Endothelial cell of umbilical vein (primary cell): ENCODE results near the gene ITGA7. TPM values are rescaled to one million over a fixed set of nuclear protein-coding genes. Genes with fewer than 3 reads are reported as not detected.

ENCODE experiments used
- BruUV-seq: library from RNA; stranded (reverse); fragments of 400-500 nt; replicated peaks from 2 replicates; lab custom pipeline; 2021; lab: Mats Ljungman, UMichigan
- CTCF ChIA-PET: fragments of 300-600, 350-600 bp; sonication (Branson Sonifier 250); formaldehyde crosslinking; loops from one replicate; lab custom pipeline; 2021; ENCODE audit warnings: antibody characterized with exemption, inconsistent platforms; lab: Charles Lee
- POLR2A ChIA-PET: fragments of 300-600, 350-600 bp; sonication (Branson Sonifier 250); formaldehyde crosslinking; loops from one replicate; lab custom pipeline; 2021; ENCODE audit warnings: antibody characterized with exemption, inconsistent platforms; lab: Charles Lee
- DNase-seq: peaks from one replicate; pipeline ENCODE4 v3.0.0-alpha.2; 2011; ENCODE audit warnings: low read depth, low spot score
- FAIRE-seq: peaks from 2 replicates; lab custom pipeline; 2011; peaks lifted over from hg19 to GRCh38; lab: Jason Lieb, UNC
- H2AFZ ChIP-seq: 2 replicates; pipeline ENCODE4 v1.6.0; 2012; ENCODE audit warnings: low read depth, low read length, control low read depth, inconsistent platforms
- H3K27ac ChIP-seq: 2 replicates; pipeline ENCODE4 v1.5.1; 2011; ENCODE audit warnings: low read depth, mild to moderate bottlenecking, control low read depth, low read length, moderate library complexity; ENCODE audit not compliant: insufficient read depth
- H3K27me3 ChIP-seq, 2 experiments: 2 replicates each; pipeline versions ENCODE4 v1.6.0 to v1.6.1; 2011; ENCODE audit warnings: low read length in 2 of 2, mixed read lengths in 1 of 2; ENCODE audit not compliant: control insufficient read depth in 2 of 2, insufficient read depth in 2 of 2
- H3K36me3 ChIP-seq, 2 experiments: 2 replicates in 1 of 2; 3 replicates in 1 of 2; pipeline ENCODE4 v1.5.1; 2011; ENCODE audit warnings: low read length in 2 of 2, mild to moderate bottlenecking in 1 of 2, moderate library complexity in 1 of 2; ENCODE audit not compliant: control insufficient read depth in 2 of 2, insufficient read depth in 2 of 2; ENCODE audit errors: extremely low read depth in 1 of 2
- H3K4me1 ChIP-seq: 3 replicates; pipeline ENCODE4 v1.5.1; 2011; ENCODE audit warnings: mild to moderate bottlenecking, low read length; ENCODE audit not compliant: control insufficient read depth, insufficient read depth; ENCODE audit errors: extremely low read depth
- H3K4me2 ChIP-seq: 2 replicates; pipeline ENCODE4 v1.6.1; 2011; ENCODE audit warnings: low read length, control low read depth, mixed read lengths; ENCODE audit not compliant: insufficient read depth
- H3K4me3 ChIP-seq, 3 experiments: fragments of 200-600 bp in 1 of 3; sonication (generic), shearing (Covaris generic) in 1 of 3; replicated peaks in 1 of 3; 2 replicates each; pipeline ENCODE4 v1.5.1; 2011 to 2016; ENCODE audit warnings: control low read depth in 3 of 3, low read length in 3 of 3, mild to moderate bottlenecking in 2 of 3, inconsistent platforms in 1 of 3, low read depth in 1 of 3, moderate library complexity in 1 of 3; ENCODE audit not compliant: insufficient read depth in 1 of 3
- H3K79me2 ChIP-seq: 2 replicates; pipeline ENCODE4 v1.6.0; 2012; ENCODE audit warnings: low read length, inconsistent platforms; ENCODE audit not compliant: control insufficient read depth, insufficient read depth
- H3K9ac ChIP-seq: replicated peaks from 2 replicates; pipeline ENCODE3; 2011; ENCODE audit warnings: low read length, control low read depth; ENCODE audit not compliant: insufficient read depth; ENCODE audit errors: extremely low read depth
- H3K9me1 ChIP-seq: replicated peaks from 3 replicates; pipeline ENCODE4 v1.6.0; 2011; ENCODE audit warnings: mild to moderate bottlenecking, low read length; ENCODE audit not compliant: control insufficient read depth, insufficient read depth; ENCODE audit errors: extremely low read depth
- H3K9me3 ChIP-seq: replicated peaks from 2 replicates; pipeline ENCODE4 v1.5.1; 2012; ENCODE audit warnings: low read length, inconsistent platforms; ENCODE audit not compliant: control insufficient read depth, insufficient read depth
- H4K20me1 ChIP-seq: replicated peaks from 2 replicates; pipeline ENCODE3; 2011; ENCODE audit warnings: mild to moderate bottlenecking, low read length; ENCODE audit not compliant: control insufficient read depth, insufficient read depth; ENCODE audit errors: extremely low read depth
- CTCF ChIP-seq, 2 donors: IDR thresholded peaks; 1 replicate in 1 of 2; 2 replicates in 1 of 2; pipeline ENCODE4 v1.5.1; 2011; ENCODE audit warnings: low read length in 2 of 2, mild to moderate bottlenecking in 2 of 2, moderate library complexity in 2 of 2, control low read depth in 1 of 2, inconsistent platforms in 1 of 2, low read depth in 1 of 2; ENCODE audit not compliant: insufficient read depth in 1 of 2; ENCODE audit errors: extremely low read depth in 1 of 2
- FOS ChIP-seq: IDR thresholded peaks from 2 replicates; pipeline ENCODE4 v1.6.1; 2011; ENCODE audit warnings: mild to moderate bottlenecking, low read length, moderate library complexity, borderline replicate concordance; ENCODE audit not compliant: insufficient read depth
- dilution Hi-C: fragments of 300-500 bp; cut with MboI; formaldehyde crosslinking; loops from one replicate; pipeline ENCODE4 v1.15.0; 2019; ENCODE audit warnings: low sequenced_read_pairs; ENCODE audit not compliant: extremely low pct_ligation_motif_present
- intact Hi-C: fragments of 100-400 bp; cut with micrococcal nuclease; formaldehyde crosslinking; loops from one replicate; pipeline ENCODE4 v1.10.0; 2022
- polyA plus RNA-seq, 4 experiments: library from polyadenylated mRNA; depleted of rRNA in 3 of 4; stranded (reverse) in 3 of 4; unstranded in 1 of 4; fragments of >200 nt; gene quantifications; 2 replicates each; pipeline versions ENCODE4 v1.2.1 to v1.2.3, GENCODE V29; 2011 to 2012; ENCODE audit warnings: missing spikeins in 1 of 4
- total RNA-seq: library from RNA; stranded (reverse); gene quantifications from 2 replicates; pipeline ENCODE4 v1.2.3, GENCODE V29; 2021

Gene ITGA7
- total and polyA plus RNA-seq, 2 donors (not counting 3 experiments of a cell fraction or from before 2014, with no cell fraction given) = 0.41 to 0.84 TPM

DNA sequence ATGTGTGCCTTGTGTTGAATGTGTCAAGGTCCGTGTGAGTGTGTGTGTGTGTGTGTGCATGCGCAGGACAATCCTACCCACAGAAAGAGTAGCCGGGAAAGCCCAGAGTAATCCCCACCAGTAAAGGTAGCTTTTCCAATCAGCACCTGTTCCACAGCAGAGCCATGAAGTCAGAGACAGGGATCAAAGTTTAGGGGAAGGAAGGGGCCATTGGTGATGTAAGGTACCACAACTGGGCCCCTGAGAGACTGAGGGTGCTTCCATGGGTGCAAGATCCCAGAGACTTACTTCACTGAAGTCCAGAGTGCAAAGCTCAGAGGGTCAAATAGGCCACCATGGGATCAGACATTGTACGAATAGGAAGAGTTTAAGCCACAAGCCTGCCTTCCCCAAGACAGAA lies 50.5 kb downstream of the ITGA7 start:
- dilution Hi-C loops = no loop called here

More for the DNA sequence above, 50.5 kb downstream of the ITGA7 start:
- Histone ChIP-seq H3K9me3 (no peaks in the 10 kb centered on the region), H3K27ac (no peak overlapping the region), H4K20me1 (no peaks in the 10 kb centered on the region), H3K4me3 (no peak overlapping the region), H3K4me2 (no peak overlapping the region), H3K79me2 (no peaks in the 10 kb centered on the region), H3K36me3 (no peaks in the 10 kb centered on the region), H3K27me3 (peaks cover 7 to 10% of the 10 kb centered on the region in 2 experiments), H3K9me1 (no peaks in the 10 kb centered on the region), H3K4me1 (no peaks in the 10 kb centered on the region), H2AFZ (no peak overlapping the region), H3K9ac (no peak overlapping the region)
- DNase-seq (no peak), FAIRE-seq (no peak)
- TF ChIP-seq FOS (no peak), CTCF (IDR thresholded peaks at IDR 0.05; ENCODE audit: extremely low read depth in 1 of 2, insufficient read depth in 1 of 2, low read depth in 1 of 2, low read length in 2 of 2) (no peak)
- POLR2A ChIA-PET = no interaction called here
- intact Hi-C loops = no loop called here
- CTCF ChIA-PET = interaction anchor here (0.7 to 5.9 kb wide), 13 partner anchors 10 to 665 kb away, joined by 3 to 82 read pairs (median 10); partner anchors contain the start of genes BLOC1S1 and RDH5
- BruUV-seq = no TSS peak
